ENCODE measurements around the gene DENND11. TPM values are rescaled to one million over a fixed set of nuclear protein-coding genes. Genes with fewer than 3 reads are reported as not detected.

DENND11 gene
- total and polyA plus RNA-seq, 2 donors (not counting 3 experiments of a cell fraction or from before 2014, with no cell fraction given), result 14.7 to 25.9 TPM

- ChIA-PET POLR2A (no interaction called here), CTCF (interaction anchor here (1.3 to 3.9 kb wide), 6 partner anchors 8 to 76 kb away, joined by 3 to 36 read pairs (median 6); partner anchors contain the start of gene DENND11)
- Histone ChIP-seq H3K9ac (replicated peaks; ENCODE audit: extremely low read depth, insufficient read depth, low read length) (no peak overlapping the region), H3K27me3 (ENCODE audit: control insufficient read depth in 2 of 2, insufficient read depth in 2 of 2, low read length in 2 of 2) (peaks cover 12 to 13% of the 10 kb centered on the region in 2 experiments), H3K4me1 (ENCODE audit: control insufficient read depth, extremely low read depth, insufficient read depth, low read length) (no peaks in the 10 kb centered on the region), H3K27ac (ENCODE audit: insufficient read depth, low read depth, low read length) (no peak overlapping the region), H3K36me3 (ENCODE audit: control insufficient read depth in 2 of 2, extremely low read depth in 1 of 2, insufficient read depth in 2 of 2, low read length in 2 of 2) (no peaks in the 10 kb centered on the region), H3K9me3 (replicated peaks; ENCODE audit: control insufficient read depth, insufficient read depth, low read length) (no peaks in the 10 kb centered on the region), H4K20me1 (replicated peaks; ENCODE audit: control insufficient read depth, extremely low read depth, insufficient read depth, low read length) (no peaks in the 10 kb centered on the region), H3K9me1 (replicated peaks; ENCODE audit: control insufficient read depth, extremely low read depth, insufficient read depth, low read length) (no peaks in the 10 kb centered on the region), H3K4me3 (replicated peaks in 1 of 3; ENCODE audit: insufficient read depth in 1 of 3, low read depth in 1 of 3, low read length in 3 of 3) (no peak overlapping the region), H2AFZ (ENCODE audit: low read depth, low read length) (no peak overlapping the region), H3K79me2 (ENCODE audit: control insufficient read depth, insufficient read depth, low read length) (no peaks in the 10 kb centered on the region), H3K4me2 (ENCODE audit: insufficient read depth, low read length) (no peak overlapping the region)
- intact Hi-C loops (cut with micrococcal nuclease), result no loop called here
- dilution Hi-C loops (cut with MboI; ENCODE audit: extremely low pct_ligation_motif_present, low sequenced_read_pairs), result no loop called here
- no peak for TF ChIP-seq MYC (IDR thresholded peaks at IDR 0.05; ENCODE audit: low read depth, low read length)
- no peak for TF ChIP-seq JUN (IDR thresholded peaks at IDR 0.05; ENCODE audit: borderline replicate concordance, insufficient read depth, insufficient read length, low read depth)
- no peak for TF ChIP-seq POLR2AphosphoS5 (IDR thresholded peaks at IDR 0.05; ENCODE audit: insufficient read depth, low read depth, low read length)
- no peak for TF ChIP-seq GATA2 (IDR thresholded peaks at IDR 0.05; ENCODE audit: insufficient read depth, insufficient read length, low read depth, low read length)
- TF ChIP-seq CTCF (IDR thresholded peaks at IDR 0.05; ENCODE audit: extremely low read depth in 1 of 2, insufficient read depth in 1 of 2, low read depth in 1 of 2, low read length in 2 of 2), result no peak
- TF ChIP-seq POLR2A (IDR thresholded peaks at IDR 0.05; ENCODE audit: low read depth, low read length), result no peak
- TF ChIP-seq MAX (IDR thresholded peaks at IDR 0.05; ENCODE audit: insufficient read depth, insufficient read length), result no peak
- TF ChIP-seq EZH2 (IDR thresholded peaks at IDR 0.05; ENCODE audit: borderline replicate concordance, low read depth, low read length, severe bottlenecking), result no peak
- no peak for TF ChIP-seq FOS (IDR thresholded peaks at IDR 0.05; ENCODE audit: borderline replicate concordance, insufficient read depth, low read length)
- no peak for DNase-seq (ENCODE audit: low read depth, low spot score)
- FAIRE-seq, result no peak
- BruUV-seq (replicated peaks), result no TSS peak
Measured at GRCh38 chr7:141709318-141709717, 7.4 kb upstream of the DENND11 start.
